ENCODE data around the gene C20orf141.

The C20orf141 gene

DNA sequence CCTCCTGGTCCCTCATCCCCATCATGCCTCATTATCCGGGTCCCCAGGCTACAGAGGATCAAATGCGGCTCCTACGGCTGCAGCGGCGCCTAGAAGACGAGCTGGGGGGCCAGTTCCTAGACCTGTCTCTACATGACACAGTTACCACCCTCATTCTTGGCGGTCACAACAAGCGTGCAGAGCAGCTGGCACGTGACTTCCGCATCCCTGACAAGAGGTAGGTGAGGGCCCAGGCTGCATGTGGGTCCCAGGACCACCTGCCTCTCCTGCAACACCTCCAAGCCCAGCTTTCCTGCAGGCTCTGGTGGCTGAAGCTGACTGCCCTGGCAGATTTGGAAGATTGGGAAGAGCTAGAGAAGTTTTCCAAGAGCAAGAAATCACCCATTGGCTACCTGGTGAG is 50.3 kb downstream of the C20orf141 start:
- TF ChIP-seq, protein P1, sequence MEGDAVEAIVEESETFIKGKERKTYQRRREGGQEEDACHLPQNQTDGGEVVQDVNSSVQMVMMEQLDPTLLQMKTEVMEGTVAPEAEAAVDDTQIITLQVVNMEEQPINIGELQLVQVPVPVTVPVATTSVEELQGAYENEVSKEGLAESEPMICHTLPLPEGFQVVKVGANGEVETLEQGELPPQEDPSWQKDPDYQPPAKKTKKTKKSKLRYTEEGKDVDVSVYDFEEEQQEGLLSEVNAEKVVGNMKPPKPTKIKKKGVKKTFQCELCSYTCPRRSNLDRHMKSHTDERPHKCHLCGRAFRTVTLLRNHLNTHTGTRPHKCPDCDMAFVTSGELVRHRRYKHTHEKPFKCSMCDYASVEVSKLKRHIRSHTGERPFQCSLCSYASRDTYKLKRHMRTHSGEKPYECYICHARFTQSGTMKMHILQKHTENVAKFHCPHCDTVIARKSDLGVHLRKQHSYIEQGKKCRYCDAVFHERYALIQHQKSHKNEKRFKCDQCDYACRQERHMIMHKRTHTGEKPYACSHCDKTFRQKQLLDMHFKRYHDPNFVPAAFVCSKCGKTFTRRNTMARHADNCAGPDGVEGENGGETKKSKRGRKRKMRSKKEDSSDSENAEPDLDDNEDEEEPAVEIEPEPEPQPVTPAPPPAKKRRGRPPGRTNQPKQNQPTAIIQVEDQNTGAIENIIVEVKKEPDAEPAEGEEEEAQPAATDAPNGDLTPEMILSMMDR (conservative IDR thresholded peaks at IDR 0.05; ENCODE audit: control insufficient read depth, insufficient read depth, low read depth, low read length) = no peak
- DNase-seq (ENCODE audit: low read depth) = no peak
- no peak overlapping the region for H3K4me3 ChIP-seq (ENCODE audit: control insufficient read depth, low read depth, low read length)
